PFSK-1 (cell line): Measurements from ENCODE around the gene FCHO1. TPM values are rescaled to one million over a fixed set of nuclear protein-coding genes. Genes with fewer than 3 reads are reported as not detected.

ENCODE experiments used
- FOXP2 ChIP-seq: optimal IDR thresholded peaks from 2 replicates; pipeline ENCODE3; 2011; ENCODE audit warnings: borderline replicate concordance, control low read depth, inconsistent platforms; ENCODE audit not compliant: insufficient read depth; ENCODE audit errors: extremely low read length, extremely low read depth
- POLR2AphosphoS5 ChIP-seq: IDR thresholded peaks from 2 replicates; pipeline ENCODE4 v1.6.1; 2012; ENCODE audit warnings: low read depth, mild to moderate bottlenecking, control low read depth, low read length, moderate library complexity
- REST ChIP-seq, 2 experiments: IDR thresholded peaks; 2 replicates each; pipeline versions ENCODE4 v1.6.1 to v1.8.0; 2011 to 2012; ENCODE audit warnings: low read depth in 2 of 2, low read length in 2 of 2, control low read depth in 1 of 2, inconsistent platforms in 1 of 2, mild to moderate bottlenecking in 1 of 2, moderate library complexity in 1 of 2; ENCODE audit not compliant: insufficient read depth in 1 of 2
- SIN3A ChIP-seq: IDR thresholded peaks from 2 replicates; pipeline ENCODE4 v1.6.1; 2012; ENCODE audit warnings: mild to moderate bottlenecking, low read length, moderate library complexity, borderline replicate concordance; ENCODE audit not compliant: insufficient read depth
- TAF1 ChIP-seq: IDR thresholded peaks from 2 replicates; pipeline ENCODE4 v1.6.1; 2012; ENCODE audit warnings: low read length, control low read depth, borderline replicate concordance; ENCODE audit not compliant: insufficient read depth
- polyA plus RNA-seq: library from polyadenylated mRNA; unstranded; fragments of >200 nt; gene quantifications from one replicate; pipeline ENCODE4 v1.2.1, GENCODE V29; 2012; ENCODE audit warnings: low read depth, missing spikeins; ENCODE audit not compliant: insufficient read length

Gene FCHO1, protein sequence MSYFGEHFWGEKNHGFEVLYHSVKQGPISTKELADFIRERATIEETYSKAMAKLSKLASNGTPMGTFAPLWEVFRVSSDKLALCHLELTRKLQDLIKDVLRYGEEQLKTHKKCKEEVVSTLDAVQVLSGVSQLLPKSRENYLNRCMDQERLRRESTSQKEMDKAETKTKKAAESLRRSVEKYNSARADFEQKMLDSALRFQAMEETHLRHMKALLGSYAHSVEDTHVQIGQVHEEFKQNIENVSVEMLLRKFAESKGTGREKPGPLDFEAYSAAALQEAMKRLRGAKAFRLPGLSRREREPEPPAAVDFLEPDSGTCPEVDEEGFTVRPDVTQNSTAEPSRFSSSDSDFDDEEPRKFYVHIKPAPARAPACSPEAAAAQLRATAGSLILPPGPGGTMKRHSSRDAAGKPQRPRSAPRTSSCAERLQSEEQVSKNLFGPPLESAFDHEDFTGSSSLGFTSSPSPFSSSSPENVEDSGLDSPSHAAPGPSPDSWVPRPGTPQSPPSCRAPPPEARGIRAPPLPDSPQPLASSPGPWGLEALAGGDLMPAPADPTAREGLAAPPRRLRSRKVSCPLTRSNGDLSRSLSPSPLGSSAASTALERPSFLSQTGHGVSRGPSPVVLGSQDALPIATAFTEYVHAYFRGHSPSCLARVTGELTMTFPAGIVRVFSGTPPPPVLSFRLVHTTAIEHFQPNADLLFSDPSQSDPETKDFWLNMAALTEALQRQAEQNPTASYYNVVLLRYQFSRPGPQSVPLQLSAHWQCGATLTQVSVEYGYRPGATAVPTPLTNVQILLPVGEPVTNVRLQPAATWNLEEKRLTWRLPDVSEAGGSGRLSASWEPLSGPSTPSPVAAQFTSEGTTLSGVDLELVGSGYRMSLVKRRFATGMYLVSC
- polyA plus RNA-seq, result 12.8 TPM

DNA sequence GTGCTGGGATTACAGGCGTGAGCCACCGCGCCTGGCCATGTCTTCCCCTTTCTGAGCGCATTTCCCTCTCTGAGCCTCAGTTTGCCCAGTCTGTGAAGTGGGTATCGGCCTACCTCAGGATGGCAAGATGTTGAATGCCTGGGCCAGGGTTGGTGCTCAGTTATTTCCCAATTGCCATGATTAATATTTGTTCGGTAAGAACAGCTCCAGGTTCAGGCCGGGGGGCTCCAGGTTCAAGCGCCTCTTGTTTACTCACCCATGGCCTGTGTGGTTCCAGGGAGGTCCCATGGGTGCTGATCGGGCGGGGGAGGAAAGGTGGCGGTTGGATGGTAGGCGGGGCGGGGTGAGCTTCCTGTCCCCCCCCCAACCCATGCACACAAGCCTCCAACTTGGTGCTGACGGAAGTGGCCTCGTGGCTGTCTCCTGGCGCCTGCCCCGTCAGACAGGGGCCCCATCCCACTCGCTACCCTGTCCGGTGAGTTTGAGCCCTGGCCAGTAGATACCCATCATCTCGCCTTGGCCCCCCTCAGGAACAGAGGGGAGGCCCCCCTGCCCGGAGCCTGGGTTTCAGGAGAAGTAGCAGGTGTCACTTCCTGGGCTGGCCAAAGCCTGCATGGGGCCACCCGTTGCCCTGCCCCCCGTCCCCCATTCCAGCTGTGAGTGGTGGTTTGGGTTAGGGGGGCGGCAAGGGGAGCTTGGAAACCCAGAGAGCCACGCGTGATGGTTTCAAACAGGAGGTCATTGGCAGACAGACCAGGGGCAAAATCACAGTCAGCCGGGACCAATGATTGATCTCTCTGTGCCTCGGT lies at the start of gene FCHO1:
TSS of gene FCHO1 (plus strand) at position 375 of the 809 bp plus-strand sequence. CDS start 3,688 bp downstream, outside the sequence.
- TF ChIP-seq REST (IDR thresholded peaks at IDR 0.05; ENCODE audit: insufficient read depth in 1 of 2, low read depth in 2 of 2, low read length in 2 of 2), result no peak
- no peak for TF ChIP-seq TAF1
- no peak for TF ChIP-seq FOXP2
- TF ChIP-seq POLR2AphosphoS5, result no peak
- no peak for TF ChIP-seq SIN3A

- TF ChIP-seq TAF1, result no peak
Measured at GRCh38 chr19:17703824-17704463, 47.3 kb upstream of the FCHO1 start.

- TF ChIP-seq REST (IDR thresholded peaks at IDR 0.05; ENCODE audit: insufficient read depth in 1 of 2, low read depth in 2 of 2, low read length in 2 of 2) (no peak), FOXP2 (no peak), POLR2AphosphoS5 (no peak), SIN3A (no peak), TAF1 (no peak)
Measured at GRCh38 chr19:17706750-17707181, 44.5 kb upstream of the FCHO1 start.

DNA sequence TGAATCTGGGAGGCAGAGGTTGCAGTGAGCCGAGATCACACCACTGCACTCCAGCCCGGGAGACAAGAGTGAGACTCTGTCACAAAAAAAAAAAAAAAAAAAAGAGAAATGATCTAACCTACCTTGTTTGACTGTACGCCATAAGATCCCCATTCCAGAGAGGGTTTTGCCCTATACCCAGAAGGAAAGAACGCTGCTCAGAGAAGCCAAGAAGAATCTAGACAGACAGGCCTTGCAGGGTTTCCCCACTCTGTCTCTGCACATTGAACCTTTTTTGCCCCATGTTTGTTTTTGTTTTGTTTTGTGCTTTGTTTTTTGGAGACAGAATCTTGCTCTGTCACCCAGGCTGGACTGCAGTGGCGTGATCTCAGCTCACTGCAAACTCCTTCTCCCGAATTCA lies 39.4 kb upstream of the FCHO1 start:
- no peak for TF ChIP-seq TAF1

- no peak for TF ChIP-seq SIN3A
- TF ChIP-seq POLR2AphosphoS5, result no peak
- TF ChIP-seq FOXP2, result no peak
- no peak for TF ChIP-seq REST (IDR thresholded peaks at IDR 0.05; ENCODE audit: insufficient read depth in 1 of 2, low read depth in 2 of 2, low read length in 2 of 2)
- no peak for TF ChIP-seq TAF1
Measured at GRCh38 chr19:17716309-17716929, 34.9 kb upstream of the FCHO1 start.
